ENCODE data around the gene CSNK2A3.

CSNK2A3 gene

GRCh38 chr11:11372461-11372860 lies 19.4 kb upstream of the CSNK2A3 start:
- POLR2A ChIA-PET (ENCODE audit: low non-redundant PET) = no interaction called here

GRCh38 chr11:11370962-11371303 lies 17.9 kb upstream of the CSNK2A3 start:
- no peak for DNase-seq (ENCODE audit: low spot score)
- ChIA-PET CTCF (no interaction called here), POLR2A (ENCODE audit: low non-redundant PET) (no interaction called here)
- H3K27ac ChIP-seq = no peak overlapping the region
- TF ChIP-seq CTCF (conservative IDR thresholded peaks at IDR 0.05; ENCODE audit: low read depth) = no peak

More at GRCh38 chr11:11372461-11372860, 19.4 kb upstream of the CSNK2A3 start:
- no peak overlapping the region for H3K27ac ChIP-seq
- no peak for TF ChIP-seq CTCF (conservative IDR thresholded peaks at IDR 0.05; ENCODE audit: low read depth)
- CTCF ChIA-PET = no interaction called here
- DNase-seq (ENCODE audit: low spot score) = no peak

GRCh38 chr11:11370255-11370961 lies 17.4 kb upstream of the CSNK2A3 start:
- DNase-seq (ENCODE audit: low spot score) = no peak
- POLR2A ChIA-PET (ENCODE audit: low non-redundant PET) = no interaction called here

GRCh38 chr11:11366793-11367192 lies 13.7 kb upstream of the CSNK2A3 start:
- POLR2A ChIA-PET (ENCODE audit: low non-redundant PET) = no interaction called here
- DNase-seq (ENCODE audit: low spot score) = no peak
- no peak overlapping the region for H3K27ac ChIP-seq
- no peak for TF ChIP-seq CTCF (conservative IDR thresholded peaks at IDR 0.05; ENCODE audit: low read depth)
- CTCF ChIA-PET = interaction anchor here (0.5 kb wide), 2 partner anchors 20 to 189 kb away, joined by 3 read pairs; no protein-coding TSS in a partner anchor

More at GRCh38 chr11:11370255-11370961, 17.4 kb upstream of the CSNK2A3 start:
- no peak overlapping the region for H3K27ac ChIP-seq
- CTCF ChIA-PET = no interaction called here
- TF ChIP-seq CTCF (conservative IDR thresholded peaks at IDR 0.05; ENCODE audit: low read depth) = no peak

GRCh38 chr11:11363674-11364073 lies 10.6 kb upstream of the CSNK2A3 start:
- TF ChIP-seq CTCF (conservative IDR thresholded peaks at IDR 0.05; ENCODE audit: low read depth) = no peak
- no peak for DNase-seq (ENCODE audit: low spot score)
- ChIA-PET POLR2A (ENCODE audit: low non-redundant PET) (no interaction called here), CTCF (no interaction called here)
- H3K27ac ChIP-seq = no peak overlapping the region

GRCh38 chr11:11359611-11360010 lies 6.6 kb upstream of the CSNK2A3 start:
- POLR2A ChIA-PET (ENCODE audit: low non-redundant PET) = no interaction called here

More at GRCh38 chr11:11359611-11360010, 6.6 kb upstream of the CSNK2A3 start:
- no peak overlapping the region for H3K27ac ChIP-seq
- DNase-seq (ENCODE audit: low spot score) = no peak
- no peak for TF ChIP-seq CTCF (conservative IDR thresholded peaks at IDR 0.05; ENCODE audit: low read depth)
- CTCF ChIA-PET = no interaction called here

Measured in RWPE1 (cell line).